Nephron progenitor cell (in vitro differentiated cells): ENCODE results near the gene SND1.

Experiments used
- DNase-seq: peaks from one replicate; pipeline ENCODE4 v3.0.0; 2021
- H3K27ac Mint-ChIP-seq: 2 replicates; pipeline ENCODE4 v1.8.0; 2021; ENCODE audit warnings: mild to moderate bottlenecking, moderate library complexity, mixed read lengths
- H3K27me3 Mint-ChIP-seq: 2 replicates; pipeline ENCODE4 v1.8.0; 2021; ENCODE audit warnings: mild to moderate bottlenecking, low read depth, mixed read lengths; ENCODE audit not compliant: poor library complexity
- H3K36me3 Mint-ChIP-seq: 2 replicates; pipeline ENCODE4 v1.8.0; 2021; ENCODE audit warnings: low read depth, mixed read lengths
- H3K4me1 Mint-ChIP-seq: 2 replicates; pipeline ENCODE4 v1.8.0; 2021; ENCODE audit warnings: mixed read lengths
- H3K4me3 Mint-ChIP-seq: 2 replicates; pipeline ENCODE4 v1.8.0; 2021; ENCODE audit warnings: mild to moderate bottlenecking, moderate library complexity, mixed read lengths
- H3K9me3 Mint-ChIP-seq: 2 replicates; pipeline ENCODE4 v1.8.0; 2021; ENCODE audit warnings: mild to moderate bottlenecking, moderate library complexity, mixed read lengths
- TF ChIP-seq, protein P1 (sequence below): fragments of 200-600 bp; sonication (generic); IDR thresholded peaks from 2 replicates; pipeline ENCODE4 v1.5.0; 2021; ENCODE audit warnings: antibody characterized with exemption

The SND1 gene

DNA sequence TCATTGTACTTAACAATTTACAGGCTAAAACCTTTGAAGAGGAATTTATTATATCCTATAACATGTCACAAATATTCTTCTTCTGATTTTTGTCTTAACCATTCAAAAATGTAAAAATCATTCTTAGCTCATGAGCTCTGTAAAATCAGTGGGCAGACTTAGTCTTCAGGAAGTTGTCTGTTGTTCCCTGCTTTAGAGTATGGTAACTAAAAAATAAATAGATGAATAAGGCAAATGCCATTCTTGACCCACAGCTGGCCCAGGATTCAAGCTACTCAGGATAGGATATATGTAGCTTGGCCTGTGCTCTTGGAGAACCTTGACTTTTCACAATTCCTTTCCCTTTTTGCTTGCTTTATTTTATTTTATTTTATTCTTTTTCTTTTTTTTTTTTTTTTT, 327.7 kb downstream of the SND1 start:
- H3K9me3 Mint-ChIP-seq: peaks cover 20% of the 10 kb centered on the region
- peaks cover 23% of the 10 kb centered on the region for H3K4me1 Mint-ChIP-seq
- no peak overlapping the region for H3K4me3 Mint-ChIP-seq
- H3K27ac Mint-ChIP-seq: no peak overlapping the region
- H3K27me3 Mint-ChIP-seq: no peaks in the 10 kb centered on the region
- DNase-seq: no peak
- H3K36me3 Mint-ChIP-seq: peaks cover 33% of the 10 kb centered on the region
- TF ChIP-seq, protein P1, sequence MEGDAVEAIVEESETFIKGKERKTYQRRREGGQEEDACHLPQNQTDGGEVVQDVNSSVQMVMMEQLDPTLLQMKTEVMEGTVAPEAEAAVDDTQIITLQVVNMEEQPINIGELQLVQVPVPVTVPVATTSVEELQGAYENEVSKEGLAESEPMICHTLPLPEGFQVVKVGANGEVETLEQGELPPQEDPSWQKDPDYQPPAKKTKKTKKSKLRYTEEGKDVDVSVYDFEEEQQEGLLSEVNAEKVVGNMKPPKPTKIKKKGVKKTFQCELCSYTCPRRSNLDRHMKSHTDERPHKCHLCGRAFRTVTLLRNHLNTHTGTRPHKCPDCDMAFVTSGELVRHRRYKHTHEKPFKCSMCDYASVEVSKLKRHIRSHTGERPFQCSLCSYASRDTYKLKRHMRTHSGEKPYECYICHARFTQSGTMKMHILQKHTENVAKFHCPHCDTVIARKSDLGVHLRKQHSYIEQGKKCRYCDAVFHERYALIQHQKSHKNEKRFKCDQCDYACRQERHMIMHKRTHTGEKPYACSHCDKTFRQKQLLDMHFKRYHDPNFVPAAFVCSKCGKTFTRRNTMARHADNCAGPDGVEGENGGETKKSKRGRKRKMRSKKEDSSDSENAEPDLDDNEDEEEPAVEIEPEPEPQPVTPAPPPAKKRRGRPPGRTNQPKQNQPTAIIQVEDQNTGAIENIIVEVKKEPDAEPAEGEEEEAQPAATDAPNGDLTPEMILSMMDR: no peak

DNA sequence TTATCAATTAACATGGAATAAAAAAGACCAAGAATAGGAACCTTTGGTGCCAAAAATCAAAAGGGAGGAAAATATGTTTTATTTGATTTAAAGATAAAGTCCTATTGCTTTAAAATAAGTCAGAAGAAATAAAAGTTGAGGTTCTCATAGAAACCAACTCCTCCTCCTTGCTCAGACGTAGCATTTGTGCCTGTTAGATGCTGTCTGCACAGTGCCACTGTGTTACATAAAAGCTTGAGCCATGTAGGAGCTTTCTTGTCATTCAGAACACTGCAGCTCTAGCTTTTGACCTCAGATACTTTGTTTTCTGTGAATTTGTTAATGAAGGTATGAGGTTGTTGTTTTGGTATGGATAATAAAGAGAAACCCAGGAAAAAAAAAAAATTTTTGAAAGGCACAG, 328.9 kb downstream of the SND1 start:
- H3K4me1 Mint-ChIP-seq: peaks cover 12% of the 10 kb centered on the region
- H3K4me3 Mint-ChIP-seq: no peak overlapping the region
- peaks cover 33% of the 10 kb centered on the region for H3K36me3 Mint-ChIP-seq

GRCh38 chr7:127981965-127982364, 330.0 kb downstream of the SND1 start:
- Mint-ChIP-seq H3K27me3 (no peaks in the 10 kb centered on the region), H3K4me3 (no peak overlapping the region), H3K27ac (no peak overlapping the region), H3K9me3 (peaks cover 20% of the 10 kb centered on the region), H3K36me3 (peaks cover 24% of the 10 kb centered on the region), H3K4me1 (peaks cover under 1% of the 10 kb centered on the region)
- no peak for DNase-seq
- TF ChIP-seq, protein P1: no peak

More for the DNA sequence above, 328.9 kb downstream of the SND1 start:
- no peak for DNase-seq
- TF ChIP-seq, protein P1: no peak
- Mint-ChIP-seq H3K9me3 (peaks cover 20% of the 10 kb centered on the region), H3K27ac (no peak overlapping the region), H3K27me3 (no peaks in the 10 kb centered on the region)

DNA sequence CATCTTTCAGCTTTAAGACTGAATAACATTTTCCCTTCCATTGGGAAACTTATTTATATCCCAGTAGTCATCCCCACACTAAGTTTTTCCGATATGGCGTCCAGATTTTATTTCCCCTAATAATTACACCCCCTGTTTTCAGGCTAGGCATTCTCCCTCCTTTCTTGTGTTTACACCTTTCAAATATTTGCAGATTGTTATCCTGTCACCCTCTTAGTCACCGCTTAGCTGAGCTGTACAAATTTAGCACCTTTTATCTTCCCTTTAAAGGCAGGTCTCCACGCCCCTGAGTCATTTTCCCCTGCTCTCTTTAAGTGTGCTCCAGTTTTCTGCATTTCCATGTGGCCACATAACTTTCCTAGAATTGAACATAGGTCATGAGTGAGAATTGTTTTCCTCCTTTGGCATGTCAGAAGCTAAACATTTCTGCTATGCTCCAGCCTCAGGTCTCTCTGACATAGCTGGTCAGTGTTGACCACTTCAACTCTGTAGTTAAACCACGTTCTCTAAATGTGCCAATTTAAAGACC, 331.9 kb downstream of the SND1 start:
- no peaks in the 10 kb centered on the region for H3K27me3 Mint-ChIP-seq
- no peak overlapping the region for H3K4me3 Mint-ChIP-seq

DNA sequence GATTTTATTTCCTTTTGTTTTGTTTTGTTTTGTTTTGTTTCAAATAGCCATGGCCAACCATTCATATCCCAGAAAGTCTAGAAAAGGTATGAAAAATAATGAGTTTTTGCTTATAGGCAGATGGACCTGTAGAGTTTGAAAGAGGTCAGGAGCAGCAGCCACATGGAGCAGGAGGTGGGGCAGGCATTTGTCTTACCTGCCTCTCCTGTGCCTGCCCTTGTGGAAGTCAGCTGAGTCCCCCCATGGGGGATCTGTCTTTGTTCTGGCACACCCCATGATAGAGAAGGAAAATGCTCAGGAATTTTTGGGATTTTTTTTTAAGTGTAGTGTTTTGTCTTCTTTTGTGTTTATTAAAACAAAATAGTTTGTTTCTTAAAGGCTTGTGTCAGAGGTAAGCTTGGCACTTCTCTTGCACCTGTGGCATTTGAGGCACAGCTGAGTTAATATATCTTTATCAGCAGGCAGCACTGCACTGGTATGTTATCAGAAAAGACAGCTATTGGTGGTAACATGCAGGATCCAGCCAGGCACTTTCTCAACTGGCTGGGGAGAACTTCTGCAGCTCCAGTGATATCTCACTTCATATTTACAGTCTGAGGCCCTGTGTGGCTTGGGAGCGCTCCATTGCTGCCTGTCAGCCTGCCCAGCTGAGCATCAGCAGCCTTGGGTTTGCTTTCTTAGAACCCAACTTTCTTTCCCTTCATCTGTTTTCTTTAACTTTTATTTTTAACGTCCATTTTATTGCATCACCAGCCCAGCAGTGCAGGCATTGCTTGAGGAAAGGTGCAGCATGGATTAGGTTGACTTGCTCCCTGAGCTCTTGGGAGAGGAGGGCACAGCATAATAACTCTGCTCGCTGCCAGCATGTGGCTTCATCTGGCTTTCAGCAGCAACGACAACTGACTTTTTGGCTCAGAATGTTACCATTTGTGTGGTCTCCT, 334.9 kb downstream of the SND1 start:
- Mint-ChIP-seq H3K27ac (no peak overlapping the region), H3K4me3 (no peak overlapping the region), H3K4me1 (no peaks in the 10 kb centered on the region), H3K36me3 (peaks cover 10% of the 10 kb centered on the region), H3K27me3 (no peaks in the 10 kb centered on the region), H3K9me3 (no peaks in the 10 kb centered on the region)
- TF ChIP-seq, protein P1: no peak
- no peak for DNase-seq

More for the DNA sequence above, 331.9 kb downstream of the SND1 start:
- Mint-ChIP-seq H3K9me3 (peaks cover 7% of the 10 kb centered on the region), H3K4me1 (no peaks in the 10 kb centered on the region), H3K36me3 (peaks cover 8% of the 10 kb centered on the region), H3K27ac (peak overlapping the region; percentile 24)
- TF ChIP-seq, protein P1: no peak
- no peak for DNase-seq
